Activated T-cell treated with anti-CD3 and anti-CD28 coated beads, Interleukin-2, amount 50 U/mL, for 48 hours (primary cell): Measurements from ENCODE around the gene SEMA3A.

Experiments
- DNase-seq, 2 experiments: peaks; one replicate each; pipeline ENCODE4 v3.0.0-alpha.2; 2020

SEMA3A gene

GRCh38 chr7:84195295-84196060 is 889 bp upstream of the SEMA3A start:
- DNase-seq = no peak

GRCh38 chr7:84193747-84194146 is 842 bp downstream of the SEMA3A start:
- no peak for DNase-seq

- DNase-seq = no peak
Observed at GRCh38 chr7:84191842-84192241, 2.7 kb downstream of the SEMA3A start.

- no peak for DNase-seq
Observed at GRCh38 chr7:84191261-84191660, 3.3 kb downstream of the SEMA3A start.

- no peak for DNase-seq
Observed at GRCh38 chr7:84190016-84190705, 4.4 kb downstream of the SEMA3A start.

- no peak for DNase-seq
Observed at GRCh38 chr7:84188786-84189405, 5.7 kb downstream of the SEMA3A start.

- DNase-seq = no peak
Observed at GRCh38 chr7:84187813-84188510, 6.6 kb downstream of the SEMA3A start.

- no peak for DNase-seq
Observed at GRCh38 chr7:84187087-84187805, 7.3 kb downstream of the SEMA3A start.

- no peak for DNase-seq
Observed at GRCh38 chr7:84183741-84184140, 10.8 kb downstream of the SEMA3A start.

GRCh38 chr7:84182301-84182700 is 12.3 kb downstream of the SEMA3A start:
- no peak for DNase-seq

GRCh38 chr7:84181628-84182027 is 13.0 kb downstream of the SEMA3A start:
- DNase-seq = no peak

- DNase-seq = no peak
Observed at GRCh38 chr7:84177758-84178412, 16.7 kb downstream of the SEMA3A start.

GRCh38 chr7:84176716-84177115 is 17.9 kb downstream of the SEMA3A start:
- no peak for DNase-seq

- no peak for DNase-seq
Observed at GRCh38 chr7:84175461-84175860, 19.1 kb downstream of the SEMA3A start.

GRCh38 chr7:84170646-84171045 is 23.9 kb downstream of the SEMA3A start:
- DNase-seq = no peak

- no peak for DNase-seq
Observed at GRCh38 chr7:84162584-84162983, 32.0 kb downstream of the SEMA3A start.

GRCh38 chr7:84162125-84162524 is 32.5 kb downstream of the SEMA3A start:
- DNase-seq = no peak

GRCh38 chr7:84161398-84161797 is 33.2 kb downstream of the SEMA3A start:
- DNase-seq = no peak

GRCh38 chr7:84159435-84159834 is 35.2 kb downstream of the SEMA3A start:
- no peak for DNase-seq

GRCh38 chr7:84157171-84157570 is 37.4 kb downstream of the SEMA3A start:
- no peak for DNase-seq

GRCh38 chr7:84154991-84155781 is 39.4 kb downstream of the SEMA3A start:
- no peak for DNase-seq
